ENCODE measurements around the gene TRPM7.

DNA sequence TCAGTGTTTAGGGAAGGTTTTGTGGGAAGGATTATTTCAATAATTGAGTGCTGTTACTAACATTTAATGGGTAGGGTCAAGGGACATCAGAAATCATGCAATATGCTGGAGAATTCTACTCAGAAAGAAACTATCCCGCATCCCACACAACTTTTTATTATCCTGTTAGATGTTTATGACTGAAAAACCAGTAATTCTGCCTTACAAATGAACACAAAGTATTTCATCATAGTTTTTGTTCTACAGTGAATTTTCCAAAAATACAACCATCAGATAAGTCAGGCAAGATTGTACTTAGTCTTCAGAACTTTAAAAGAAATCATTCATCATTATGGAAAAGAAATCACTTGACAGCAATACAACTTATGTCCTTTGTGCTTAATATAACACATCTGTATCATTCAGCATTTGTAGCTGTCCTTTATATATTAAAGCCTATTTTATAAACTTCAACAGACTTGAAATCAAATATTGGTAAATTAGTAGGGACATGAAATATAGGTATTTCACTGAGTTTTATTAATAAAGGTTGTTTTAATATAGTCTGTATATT lies 61.9 kb downstream of the TRPM7 start:
- TF ChIP-seq, protein P1, sequence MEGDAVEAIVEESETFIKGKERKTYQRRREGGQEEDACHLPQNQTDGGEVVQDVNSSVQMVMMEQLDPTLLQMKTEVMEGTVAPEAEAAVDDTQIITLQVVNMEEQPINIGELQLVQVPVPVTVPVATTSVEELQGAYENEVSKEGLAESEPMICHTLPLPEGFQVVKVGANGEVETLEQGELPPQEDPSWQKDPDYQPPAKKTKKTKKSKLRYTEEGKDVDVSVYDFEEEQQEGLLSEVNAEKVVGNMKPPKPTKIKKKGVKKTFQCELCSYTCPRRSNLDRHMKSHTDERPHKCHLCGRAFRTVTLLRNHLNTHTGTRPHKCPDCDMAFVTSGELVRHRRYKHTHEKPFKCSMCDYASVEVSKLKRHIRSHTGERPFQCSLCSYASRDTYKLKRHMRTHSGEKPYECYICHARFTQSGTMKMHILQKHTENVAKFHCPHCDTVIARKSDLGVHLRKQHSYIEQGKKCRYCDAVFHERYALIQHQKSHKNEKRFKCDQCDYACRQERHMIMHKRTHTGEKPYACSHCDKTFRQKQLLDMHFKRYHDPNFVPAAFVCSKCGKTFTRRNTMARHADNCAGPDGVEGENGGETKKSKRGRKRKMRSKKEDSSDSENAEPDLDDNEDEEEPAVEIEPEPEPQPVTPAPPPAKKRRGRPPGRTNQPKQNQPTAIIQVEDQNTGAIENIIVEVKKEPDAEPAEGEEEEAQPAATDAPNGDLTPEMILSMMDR (IDR thresholded peaks at IDR 0.05) = no peak
- TF ChIP-seq POLR2A (IDR thresholded peaks at IDR 0.05) = no peak
